ENCODE results near the gene NDE1.

- TF ChIP-seq, protein P1, sequence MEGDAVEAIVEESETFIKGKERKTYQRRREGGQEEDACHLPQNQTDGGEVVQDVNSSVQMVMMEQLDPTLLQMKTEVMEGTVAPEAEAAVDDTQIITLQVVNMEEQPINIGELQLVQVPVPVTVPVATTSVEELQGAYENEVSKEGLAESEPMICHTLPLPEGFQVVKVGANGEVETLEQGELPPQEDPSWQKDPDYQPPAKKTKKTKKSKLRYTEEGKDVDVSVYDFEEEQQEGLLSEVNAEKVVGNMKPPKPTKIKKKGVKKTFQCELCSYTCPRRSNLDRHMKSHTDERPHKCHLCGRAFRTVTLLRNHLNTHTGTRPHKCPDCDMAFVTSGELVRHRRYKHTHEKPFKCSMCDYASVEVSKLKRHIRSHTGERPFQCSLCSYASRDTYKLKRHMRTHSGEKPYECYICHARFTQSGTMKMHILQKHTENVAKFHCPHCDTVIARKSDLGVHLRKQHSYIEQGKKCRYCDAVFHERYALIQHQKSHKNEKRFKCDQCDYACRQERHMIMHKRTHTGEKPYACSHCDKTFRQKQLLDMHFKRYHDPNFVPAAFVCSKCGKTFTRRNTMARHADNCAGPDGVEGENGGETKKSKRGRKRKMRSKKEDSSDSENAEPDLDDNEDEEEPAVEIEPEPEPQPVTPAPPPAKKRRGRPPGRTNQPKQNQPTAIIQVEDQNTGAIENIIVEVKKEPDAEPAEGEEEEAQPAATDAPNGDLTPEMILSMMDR (IDR thresholded peaks at IDR 0.05) = no peak
- TF ChIP-seq POLR2A (IDR thresholded peaks at IDR 0.05) = no peak
Observed at GRCh38 chr16:15608398-15609285, 41.4 kb upstream of the NDE1 start.
